Fibroblast of skin of left quadriceps (primary cell): ENCODE data around the gene TEX54.

ENCODE experiments used
- DNase-seq, 2 experiments: peaks; one replicate each; pipeline ENCODE4 v3.0.0-alpha.2; 2013; ENCODE audit warnings: low read depth in 2 of 2

TEX54 gene

GRCh38 chr11:62788991-62789390 is 43.6 kb downstream of the TEX54 start:
- DNase-seq: no peak

GRCh38 chr11:62787005-62787759 is 45.5 kb downstream of the TEX54 start, which contains the start of gene TMEM179B:
TSS of gene TMEM179B (plus strand) at chr11:62787402. CDS start at chr11:62787432, 30 bp downstream.
- DNase-seq: peak; percentile 93

- DNase-seq: peak in 1 of 2 experiments; percentile 44
These were observed 46.2 kb downstream of the TEX54 start for GRCh38 chr11:62786318-62787004.

- DNase-seq: no peak
These were observed 49.9 kb downstream of the TEX54 start for GRCh38 chr11:62782753-62783152.
